HG03196 (cell line): ENCODE measurements around the gene TARBP2.

Experiments
- ATAC-seq: cut with Tn5 transposase; IDR thresholded peaks from one replicate; pipeline ENCODE4 v1.9.1; 2021; ENCODE audit not compliant: unreplicated experiment

Gene TARBP2

DNA sequence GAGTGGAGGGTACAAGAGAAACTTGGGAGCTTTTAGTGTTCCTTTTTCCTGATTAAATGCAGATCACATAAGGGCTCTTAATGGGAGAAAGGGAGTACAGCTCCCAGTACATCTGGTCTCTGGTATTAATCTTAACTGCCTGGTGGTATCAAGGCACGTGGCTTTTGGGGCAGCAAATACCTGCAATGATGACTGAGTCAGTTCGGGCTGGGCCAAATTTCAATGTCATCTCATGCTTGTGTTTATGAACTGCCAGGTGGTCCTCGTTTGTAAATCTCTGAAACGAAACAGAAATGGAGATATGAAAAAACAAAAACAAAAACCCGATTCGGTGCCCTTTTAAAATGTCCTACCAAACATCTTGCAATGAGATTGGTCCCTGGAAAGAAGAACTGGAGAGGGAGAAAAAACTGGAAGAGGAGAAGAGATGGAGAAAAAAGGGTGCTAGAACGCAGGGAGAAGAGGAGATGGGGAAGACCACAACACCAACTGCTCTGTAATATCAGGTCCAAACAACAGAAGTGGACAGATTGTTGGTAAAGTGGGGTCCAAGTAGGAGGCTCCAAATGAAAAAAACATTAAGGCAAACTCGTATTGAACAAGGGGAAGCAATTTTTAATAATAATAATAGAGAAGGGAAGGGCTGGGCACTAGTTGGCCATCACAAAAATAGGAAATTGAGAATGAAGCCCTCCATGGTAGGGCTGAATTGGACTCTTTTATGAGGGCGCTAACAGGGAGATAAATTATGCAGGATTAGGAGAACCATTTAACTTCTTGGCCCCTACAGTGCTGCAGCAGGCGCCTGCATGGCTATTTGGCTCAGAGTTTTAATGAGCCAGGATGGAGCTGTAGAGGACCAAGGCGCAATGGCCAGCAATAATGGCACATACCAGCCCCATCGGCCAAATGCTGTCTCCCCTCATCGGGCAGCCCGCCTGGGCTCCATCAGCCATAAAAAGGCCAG lies 51.6 kb downstream of the TARBP2 start:
- ATAC-seq = no peak
